Peyer's patch (tissue), 4 donors: ENCODE data around the gene NFIB. TPM values are rescaled to one million over a fixed set of nuclear protein-coding genes. Genes with fewer than 3 reads are reported as not detected.

ENCODE experiments used
- DNase-seq, 3 donors: peaks; one replicate each; pipeline ENCODE4 v3.0.0-alpha.2; 2017 to 2019
- H3K27ac ChIP-seq, 4 donors: fragments of 200-600 bp; sonication (generic); one replicate each; pipeline ENCODE4 v1.5.1; 2016 to 2019
- H3K27me3 ChIP-seq, 2 donors: fragments of 200-600 bp; sonication (generic); one replicate each; pipeline ENCODE4 v1.5.1; 2019
- H3K36me3 ChIP-seq, 3 donors: fragments of 200-600 bp; sonication (generic); one replicate each; pipeline ENCODE4 v1.5.1; 2016 to 2019
- H3K4me1 ChIP-seq, 4 donors: fragments of 200-600 bp; sonication (generic); one replicate each; pipeline ENCODE4 v1.5.1; 2016 to 2019
- H3K4me3 ChIP-seq, 4 donors: fragments of 200-600 bp; sonication (generic); 1 replicate in 3 of 4; 2 replicates in 1 of 4; pipeline ENCODE4 v1.5.1; 2016 to 2019; ENCODE audit warnings: mild to moderate bottlenecking in 1 of 4
- H3K9me3 ChIP-seq, 4 donors: fragments of 200-600 bp; sonication (generic); one replicate each; pipeline ENCODE4 v1.5.1; 2016 to 2019; ENCODE audit warnings: mild to moderate bottlenecking in 1 of 4
- POLR2A ChIP-seq, 2 donors: fragments of 450-650 bp; IDR thresholded peaks; one replicate each; pipeline ENCODE4 v1.5.1; 2017; ENCODE audit warnings: antibody characterized with exemption in 2 of 2, mild to moderate bottlenecking in 2 of 2, moderate library complexity in 2 of 2
- total RNA-seq, 4 donors: library from RNA; depleted of rRNA; stranded (reverse); fragments of >200 nt; gene quantifications; one replicate each; pipeline ENCODE4 v1.1.0, GENCODE V29; 2016
- TF ChIP-seq, protein P1 (sequence below), 6 experiments: fragments of 450-650 bp in 4 of 6; fragments of 200-600 bp in 2 of 6; sonication (generic) in 1 of 6; IDR thresholded peaks; one replicate each; pipeline ENCODE4 v1.5.1; 2017 to 2019; ENCODE audit warnings: antibody characterized with exemption in 6 of 6, mild to moderate bottlenecking in 3 of 6, moderate library complexity in 1 of 6

NFIB gene
- total RNA-seq, 4 donors from 2014 or later: 89.7 to 229 (median 159) TPM

GRCh38 chr9:14179449-14179848, 134.5 kb downstream of the NFIB start:
- no peak overlapping the region for H3K4me3 ChIP-seq
- H3K27me3 ChIP-seq: no peaks in the 10 kb centered on the region
- H3K36me3 ChIP-seq: no peaks in the 10 kb centered on the region
- peaks cover 0 to 22% (median 0%) of the 10 kb centered on the region in 4 donors for H3K4me1 ChIP-seq
- TF ChIP-seq, protein P1, sequence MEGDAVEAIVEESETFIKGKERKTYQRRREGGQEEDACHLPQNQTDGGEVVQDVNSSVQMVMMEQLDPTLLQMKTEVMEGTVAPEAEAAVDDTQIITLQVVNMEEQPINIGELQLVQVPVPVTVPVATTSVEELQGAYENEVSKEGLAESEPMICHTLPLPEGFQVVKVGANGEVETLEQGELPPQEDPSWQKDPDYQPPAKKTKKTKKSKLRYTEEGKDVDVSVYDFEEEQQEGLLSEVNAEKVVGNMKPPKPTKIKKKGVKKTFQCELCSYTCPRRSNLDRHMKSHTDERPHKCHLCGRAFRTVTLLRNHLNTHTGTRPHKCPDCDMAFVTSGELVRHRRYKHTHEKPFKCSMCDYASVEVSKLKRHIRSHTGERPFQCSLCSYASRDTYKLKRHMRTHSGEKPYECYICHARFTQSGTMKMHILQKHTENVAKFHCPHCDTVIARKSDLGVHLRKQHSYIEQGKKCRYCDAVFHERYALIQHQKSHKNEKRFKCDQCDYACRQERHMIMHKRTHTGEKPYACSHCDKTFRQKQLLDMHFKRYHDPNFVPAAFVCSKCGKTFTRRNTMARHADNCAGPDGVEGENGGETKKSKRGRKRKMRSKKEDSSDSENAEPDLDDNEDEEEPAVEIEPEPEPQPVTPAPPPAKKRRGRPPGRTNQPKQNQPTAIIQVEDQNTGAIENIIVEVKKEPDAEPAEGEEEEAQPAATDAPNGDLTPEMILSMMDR (IDR thresholded peaks at IDR 0.05): no peak
- no peak for TF ChIP-seq POLR2A (IDR thresholded peaks at IDR 0.05)
- no peaks in the 10 kb centered on the region for H3K9me3 ChIP-seq
- H3K27ac ChIP-seq: peak overlapping the region in 2 of 4 donors; percentile 68 to 79
- DNase-seq: no peak

GRCh38 chr9:14175778-14176177, 138.2 kb downstream of the NFIB start:
- H3K27ac ChIP-seq: no peak overlapping the region
- no peaks in the 10 kb centered on the region for H3K9me3 ChIP-seq
- H3K4me1 ChIP-seq: peaks cover 0 to 21% (median 0%) of the 10 kb centered on the region in 4 donors
- no peak for DNase-seq
- no peak overlapping the region for H3K4me3 ChIP-seq
- no peaks in the 10 kb centered on the region for H3K27me3 ChIP-seq
- no peaks in the 10 kb centered on the region for H3K36me3 ChIP-seq
- TF ChIP-seq POLR2A (IDR thresholded peaks at IDR 0.05): no peak
- TF ChIP-seq, protein P1 (IDR thresholded peaks at IDR 0.05): no peak

DNA sequence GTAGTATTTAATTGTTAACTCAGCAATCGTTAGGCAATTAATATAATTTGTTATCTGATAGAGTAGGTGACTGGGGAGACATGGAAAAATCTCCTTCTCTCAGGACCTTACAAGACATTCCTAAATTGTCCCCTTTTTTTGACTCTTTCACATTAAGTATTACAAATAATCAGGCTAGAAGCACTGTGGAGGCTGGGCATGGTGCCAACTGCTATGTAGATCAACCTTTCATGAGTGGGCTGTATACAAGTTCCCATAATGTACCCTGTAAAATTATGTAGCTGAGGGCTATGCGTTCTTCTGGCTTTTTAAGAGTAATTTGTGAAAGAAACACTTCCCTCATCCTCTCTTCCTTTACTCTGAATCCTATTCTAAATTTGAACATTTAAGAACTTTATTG, 140.2 kb downstream of the NFIB start:
- Histone ChIP-seq H3K27me3 (no peaks in the 10 kb centered on the region), H3K36me3 (no peaks in the 10 kb centered on the region), H3K9me3 (no peaks in the 10 kb centered on the region), H3K4me1 (peaks cover 0 to 1% (median 0%) of the 10 kb centered on the region in 4 donors), H3K27ac (no peak overlapping the region), H3K4me3 (no peak overlapping the region)
- no peak for TF ChIP-seq POLR2A (IDR thresholded peaks at IDR 0.05)
- TF ChIP-seq, protein P1 (IDR thresholded peaks at IDR 0.05): no peak
- DNase-seq: no peak

GRCh38 chr9:14170973-14171596, 142.9 kb downstream of the NFIB start:
- Histone ChIP-seq H3K9me3 (no peaks in the 10 kb centered on the region), H3K4me1 (no peaks in the 10 kb centered on the region), H3K4me3 (no peak overlapping the region), H3K27me3 (no peaks in the 10 kb centered on the region), H3K27ac (no peak overlapping the region), H3K36me3 (no peaks in the 10 kb centered on the region)
- TF ChIP-seq, protein P1 (IDR thresholded peaks at IDR 0.05): no peak
- TF ChIP-seq POLR2A (IDR thresholded peaks at IDR 0.05): no peak
- DNase-seq: no peak

DNA sequence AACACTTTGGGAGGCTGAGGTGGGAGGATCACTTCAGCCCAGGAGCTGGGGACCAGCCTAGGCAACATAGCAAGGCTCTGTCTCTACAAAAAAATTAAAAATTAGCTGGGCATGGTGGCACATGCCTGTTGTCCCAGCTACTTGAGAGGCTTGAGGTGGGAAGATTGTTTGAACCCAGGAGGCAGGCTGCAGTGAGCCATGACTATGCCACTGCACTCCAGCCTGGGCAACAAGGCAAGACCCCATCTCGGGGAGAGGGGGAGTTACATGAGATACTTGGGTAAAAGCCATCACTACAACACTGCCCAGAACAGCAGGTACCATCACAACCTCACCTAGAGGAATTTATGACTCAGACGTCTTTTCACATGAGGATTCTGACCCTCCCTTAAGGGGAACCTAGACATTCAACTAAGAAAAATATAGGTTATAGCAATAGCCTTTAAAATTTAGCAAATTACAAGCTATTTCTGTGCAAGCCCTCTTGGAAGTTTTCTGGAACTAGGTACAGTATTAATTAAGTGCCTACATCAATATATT, 143.5 kb downstream of the NFIB start:
- no peak for DNase-seq
- Histone ChIP-seq H3K9me3 (no peaks in the 10 kb centered on the region), H3K27ac (no peak overlapping the region), H3K4me1 (no peaks in the 10 kb centered on the region), H3K27me3 (no peaks in the 10 kb centered on the region), H3K36me3 (no peaks in the 10 kb centered on the region), H3K4me3 (no peak overlapping the region)
- TF ChIP-seq POLR2A (IDR thresholded peaks at IDR 0.05): no peak
- TF ChIP-seq, protein P1 (IDR thresholded peaks at IDR 0.05): no peak
